Measurements from ENCODE around the gene C1orf159. TPM values are rescaled to one million over a fixed set of nuclear protein-coding genes. Genes with fewer than 3 reads are reported as not detected.
"Not testable (repeated sequence)": the region's sequence is repeated elsewhere in the genome, so short reads cannot be mapped to it uniquely, and the experiment has no call there.

C1orf159 gene
- total and polyA plus RNA-seq, 12 donors = 0.55 to 54.3 (median 11.3) TPM

DNA sequence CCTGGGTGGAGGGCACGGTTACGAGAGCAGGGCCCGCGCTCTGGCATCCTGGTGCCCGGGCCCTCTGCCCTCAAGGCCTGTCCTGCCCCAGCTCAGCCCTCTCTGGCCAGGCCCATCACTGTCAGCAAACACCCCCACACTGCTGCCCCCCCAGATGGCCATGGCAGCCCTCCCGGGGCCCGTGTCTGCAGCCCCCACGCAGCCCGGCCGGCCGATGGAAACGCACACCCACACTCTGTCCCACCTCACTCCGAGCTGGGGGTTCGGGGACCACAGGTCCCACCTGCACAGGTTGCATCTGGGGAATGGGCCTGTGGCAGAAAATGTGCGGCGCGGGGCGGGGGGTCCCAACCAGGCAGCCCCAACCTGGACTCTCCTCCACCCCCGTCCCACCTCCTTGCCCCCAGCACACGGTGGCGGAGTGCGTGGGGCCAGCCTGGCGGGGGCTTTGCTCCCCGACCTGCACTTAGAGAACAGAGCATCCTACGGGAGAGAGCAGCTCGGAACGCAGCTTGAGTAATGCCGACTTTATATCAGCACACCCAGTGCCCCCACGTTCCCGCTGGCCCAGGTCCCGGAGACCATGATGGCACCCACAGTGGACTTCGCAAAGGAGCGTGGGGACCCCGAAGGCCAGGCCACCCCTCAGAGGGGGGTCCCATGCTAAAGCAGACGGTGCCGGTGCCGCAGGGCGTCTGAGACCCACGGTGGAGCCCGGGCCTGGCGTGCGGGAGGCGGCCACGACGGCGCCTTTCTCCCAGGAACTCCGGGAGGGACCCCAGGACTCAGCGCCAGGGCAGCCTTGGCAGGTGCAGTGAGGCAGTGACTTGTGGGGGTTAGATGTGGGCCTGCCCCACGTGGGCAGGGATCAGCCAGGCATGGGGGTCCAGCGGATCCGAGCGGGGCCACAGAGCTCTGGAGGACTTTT is 34.3 kb downstream of the C1orf159 start:
- intact Hi-C loops (cut with DNase I) = no loop called here
- DNase-seq = peak in 3 of 7 donors; percentile 11 to 19 (median 14)
- WGBS, 4 donors = 88 to 96% (median 91%) methylated on average over 13 to 52 of the region's 52 CpGs
- H3K4me1 ChIP-seq (replicated peaks in 1 of 2) = peaks cover 8 to 12% of the 10 kb centered on the region in 2 donors
- no peaks in the 10 kb centered on the region for H3K36me3 ChIP-seq (replicated peaks in 1 of 2)
- TF ChIP-seq POLR2A (IDR thresholded peaks at IDR 0.05) = no peak
- TF ChIP-seq, protein P1, sequence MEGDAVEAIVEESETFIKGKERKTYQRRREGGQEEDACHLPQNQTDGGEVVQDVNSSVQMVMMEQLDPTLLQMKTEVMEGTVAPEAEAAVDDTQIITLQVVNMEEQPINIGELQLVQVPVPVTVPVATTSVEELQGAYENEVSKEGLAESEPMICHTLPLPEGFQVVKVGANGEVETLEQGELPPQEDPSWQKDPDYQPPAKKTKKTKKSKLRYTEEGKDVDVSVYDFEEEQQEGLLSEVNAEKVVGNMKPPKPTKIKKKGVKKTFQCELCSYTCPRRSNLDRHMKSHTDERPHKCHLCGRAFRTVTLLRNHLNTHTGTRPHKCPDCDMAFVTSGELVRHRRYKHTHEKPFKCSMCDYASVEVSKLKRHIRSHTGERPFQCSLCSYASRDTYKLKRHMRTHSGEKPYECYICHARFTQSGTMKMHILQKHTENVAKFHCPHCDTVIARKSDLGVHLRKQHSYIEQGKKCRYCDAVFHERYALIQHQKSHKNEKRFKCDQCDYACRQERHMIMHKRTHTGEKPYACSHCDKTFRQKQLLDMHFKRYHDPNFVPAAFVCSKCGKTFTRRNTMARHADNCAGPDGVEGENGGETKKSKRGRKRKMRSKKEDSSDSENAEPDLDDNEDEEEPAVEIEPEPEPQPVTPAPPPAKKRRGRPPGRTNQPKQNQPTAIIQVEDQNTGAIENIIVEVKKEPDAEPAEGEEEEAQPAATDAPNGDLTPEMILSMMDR (IDR thresholded peaks at IDR 0.05) = no peak
- no peaks in the 10 kb centered on the region for H3K9me3 ChIP-seq (replicated peaks in 1 of 3)
- H3K27me3 ChIP-seq = no peaks in the 10 kb centered on the region
- no peak overlapping the region for H3K4me3 ChIP-seq
- H3K27ac ChIP-seq = no peak overlapping the region

DNA sequence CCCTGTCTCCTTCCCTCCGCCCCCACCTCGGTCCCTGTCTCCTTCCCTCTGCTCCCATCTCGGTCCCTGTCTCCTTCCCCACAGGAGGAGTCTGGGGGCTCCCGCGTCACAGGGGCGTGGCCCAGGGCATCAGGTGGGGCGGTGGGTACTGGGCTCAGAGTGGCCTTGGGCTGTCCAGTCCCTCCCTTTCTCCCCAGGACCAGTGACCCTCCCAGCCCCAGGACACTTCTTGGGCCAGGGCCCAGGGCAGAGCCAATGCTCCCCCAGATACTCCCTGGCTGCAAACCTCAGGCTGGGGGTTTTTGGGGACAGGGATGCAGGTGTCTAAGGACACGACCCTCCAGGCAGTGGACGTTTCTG is 35.0 kb downstream of the C1orf159 start:
- intact Hi-C loops (cut with DNase I) = no loop called here
- DNase-seq = peak in 2 of 7 donors; percentile 8 to 17

DNA sequence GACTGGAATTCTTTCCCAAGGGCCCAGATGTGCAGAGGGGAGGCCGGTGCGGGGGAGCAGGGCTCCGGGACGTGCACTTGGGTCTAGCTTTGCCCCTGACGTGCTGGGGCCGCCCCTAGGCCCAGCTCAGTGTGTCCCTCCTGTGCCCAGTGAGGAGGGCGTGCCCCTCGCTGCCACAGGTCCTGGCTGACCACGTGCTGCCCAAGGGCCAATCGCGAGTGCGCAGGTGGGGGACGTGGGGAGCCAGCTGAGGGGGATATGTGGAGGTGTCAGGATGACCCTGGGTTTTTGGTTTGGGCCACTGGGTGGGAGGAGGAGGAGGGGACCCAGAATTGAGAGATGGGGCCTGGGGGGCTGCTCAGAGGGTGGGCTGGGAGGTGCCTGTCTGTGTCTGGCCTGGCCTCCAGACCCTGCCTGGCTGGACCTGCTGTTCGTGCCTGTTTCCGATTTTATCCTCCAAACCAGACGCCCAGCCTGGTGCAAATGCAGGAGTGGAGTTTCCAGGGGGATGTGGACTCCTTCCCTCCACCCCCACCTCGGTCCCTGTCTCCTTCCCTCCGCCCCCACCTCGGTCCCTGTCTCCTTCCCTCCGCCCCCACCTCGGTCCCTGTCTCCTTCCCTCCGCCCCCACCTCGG is 35.6 kb downstream of the C1orf159 start:
- H3K9me3 ChIP-seq (replicated peaks in 1 of 3) = no peaks in the 10 kb centered on the region
- peak in 6 of 7 donors; percentile 36 to 77 (median 41) for DNase-seq
- no peaks in the 10 kb centered on the region for H3K36me3 ChIP-seq (replicated peaks in 1 of 2)
- peak overlapping the region in 1 of 4 donors; percentile 35 for H3K4me3 ChIP-seq
- H3K27ac ChIP-seq = no peak overlapping the region
- no peak for TF ChIP-seq POLR2A (IDR thresholded peaks at IDR 0.05)
- TF ChIP-seq, protein P1 (IDR thresholded peaks at IDR 0.05) = no peak
- H3K27me3 ChIP-seq = peaks cover 2% of the 10 kb centered on the region
- 1 to 23% (median 4%) methylated on average over 13 to 19 of the region's 23 CpGs for WGBS, 4 donors
- intact Hi-C loops (cut with DNase I) = no loop called here
- peaks cover 8 to 12% of the 10 kb centered on the region in 2 donors for H3K4me1 ChIP-seq (replicated peaks in 1 of 2)

More for the DNA sequence above, 35.0 kb downstream of the C1orf159 start:
- 8 to 35% (median 21%) methylated on average over 2 to 9 of the region's 9 CpGs for WGBS, 4 donors
- H3K36me3 ChIP-seq (replicated peaks in 1 of 2) = no peaks in the 10 kb centered on the region
- no peak overlapping the region for H3K4me3 ChIP-seq
- no peaks in the 10 kb centered on the region for H3K9me3 ChIP-seq (replicated peaks in 1 of 3)
- no peak overlapping the region for H3K27ac ChIP-seq
- no peaks in the 10 kb centered on the region for H3K27me3 ChIP-seq
- peaks cover 8 to 12% of the 10 kb centered on the region in 2 donors for H3K4me1 ChIP-seq (replicated peaks in 1 of 2)
- no peak for TF ChIP-seq POLR2A (IDR thresholded peaks at IDR 0.05)
- TF ChIP-seq, protein P1 (IDR thresholded peaks at IDR 0.05) = no peak

DNA sequence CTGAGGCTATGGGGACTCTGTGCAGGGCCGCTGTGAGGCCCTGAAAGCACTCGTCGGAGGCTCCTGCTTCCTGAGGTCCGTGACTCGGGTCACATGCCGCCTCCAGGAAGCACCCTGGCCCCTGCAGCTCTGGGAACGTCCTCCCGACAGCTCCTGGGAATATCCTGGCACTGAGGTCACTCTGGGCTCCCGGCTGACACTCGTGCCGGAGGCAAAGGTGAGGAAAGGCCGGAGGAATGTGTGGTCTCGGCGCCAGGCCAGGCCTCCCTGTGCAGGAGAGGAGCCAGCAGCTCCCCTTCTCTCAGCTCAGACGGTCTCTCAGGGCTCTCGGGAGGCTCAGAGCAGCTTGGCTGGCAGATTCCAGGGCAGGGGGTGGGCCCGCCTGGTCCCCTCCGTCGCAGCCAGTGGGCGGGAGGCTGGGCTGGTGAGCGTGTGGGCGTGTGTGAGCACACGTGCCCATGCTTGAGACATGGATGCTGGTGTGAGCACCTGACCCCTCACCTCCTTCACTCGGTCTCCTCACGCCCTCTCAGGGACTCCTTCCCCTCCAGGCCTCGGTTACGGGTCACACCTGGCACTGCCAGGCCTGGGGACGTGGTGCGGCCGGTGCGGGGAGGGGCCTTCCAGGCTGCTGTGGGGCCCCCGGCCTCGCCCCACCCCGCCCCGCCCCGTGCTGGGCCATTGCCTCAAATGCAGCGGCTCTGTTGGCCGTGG is 36.3 kb downstream of the C1orf159 start:
- 0 to 16% (median 2%) methylated on average over 10 to 38 of the region's 38 CpGs for WGBS, 4 donors
- Histone ChIP-seq H3K36me3 (replicated peaks in 1 of 2) (no peaks in the 10 kb centered on the region), H3K27me3 (peaks cover 8% of the 10 kb centered on the region), H3K9me3 (replicated peaks in 1 of 3) (no peaks in the 10 kb centered on the region), H3K27ac (no peak overlapping the region), H3K4me1 (replicated peaks in 1 of 2) (peaks cover 8 to 12% of the 10 kb centered on the region in 2 donors), H3K4me3 (peak overlapping the region in 1 of 4 donors; percentile 35)
- peak; percentile 29 to 73 (median 58) for DNase-seq
- intact Hi-C loops (cut with DNase I) = no loop called here
- TF ChIP-seq, protein P1 (IDR thresholded peaks at IDR 0.05) = no peak
- TF ChIP-seq POLR2A (IDR thresholded peaks at IDR 0.05) = no peak

DNA sequence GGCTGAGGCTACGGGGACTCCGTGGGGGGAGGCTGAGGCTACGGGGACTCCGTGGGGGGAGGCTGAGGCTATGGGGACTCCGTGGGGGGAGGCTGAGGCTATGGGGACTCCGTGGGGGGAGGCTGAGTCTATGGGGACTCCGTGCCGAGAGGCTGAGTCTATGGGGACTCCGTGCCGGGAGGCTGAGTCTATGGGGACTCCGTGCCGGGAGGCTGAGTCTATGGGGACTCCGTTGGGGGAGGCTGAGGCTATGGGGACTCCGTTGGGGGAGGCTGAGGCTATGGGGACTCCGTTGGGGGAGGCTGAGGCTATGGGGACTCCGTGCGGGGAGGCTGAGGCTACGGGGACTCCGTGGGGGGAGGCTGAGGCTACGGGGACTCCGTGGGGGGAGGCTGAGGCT is 38.5 kb downstream of the C1orf159 start:
- WGBS, 4 donors = 7 to 65% methylated on average over 3 to 15 of the region's 21 CpGs; no CpG with 5 or more reads in 2 of the 4 donors

More for the DNA sequence above, 38.5 kb downstream of the C1orf159 start:
- H3K4me1 ChIP-seq (replicated peaks in 1 of 2) = peaks cover 8 to 12% of the 10 kb centered on the region in 2 donors
- H3K36me3 ChIP-seq (replicated peaks in 1 of 2); H3K4me3 ChIP-seq; H3K9me3 ChIP-seq (replicated peaks in 1 of 3); intact Hi-C loops (cut with DNase I); H3K27me3 ChIP-seq; H3K27ac ChIP-seq; DNase-seq: not testable (repeated sequence)
